ENCODE data around the gene HMG20B. TPM values are rescaled to one million over a fixed set of nuclear protein-coding genes. Genes with fewer than 3 reads are reported as not detected.
"Not testable (repeated sequence)": the region's sequence is repeated elsewhere in the genome, so short reads cannot be mapped to it uniquely, and the experiment has no call there.

HMG20B gene
- total RNA-seq, 1 donor from 2014 or later: 100 TPM

DNA sequence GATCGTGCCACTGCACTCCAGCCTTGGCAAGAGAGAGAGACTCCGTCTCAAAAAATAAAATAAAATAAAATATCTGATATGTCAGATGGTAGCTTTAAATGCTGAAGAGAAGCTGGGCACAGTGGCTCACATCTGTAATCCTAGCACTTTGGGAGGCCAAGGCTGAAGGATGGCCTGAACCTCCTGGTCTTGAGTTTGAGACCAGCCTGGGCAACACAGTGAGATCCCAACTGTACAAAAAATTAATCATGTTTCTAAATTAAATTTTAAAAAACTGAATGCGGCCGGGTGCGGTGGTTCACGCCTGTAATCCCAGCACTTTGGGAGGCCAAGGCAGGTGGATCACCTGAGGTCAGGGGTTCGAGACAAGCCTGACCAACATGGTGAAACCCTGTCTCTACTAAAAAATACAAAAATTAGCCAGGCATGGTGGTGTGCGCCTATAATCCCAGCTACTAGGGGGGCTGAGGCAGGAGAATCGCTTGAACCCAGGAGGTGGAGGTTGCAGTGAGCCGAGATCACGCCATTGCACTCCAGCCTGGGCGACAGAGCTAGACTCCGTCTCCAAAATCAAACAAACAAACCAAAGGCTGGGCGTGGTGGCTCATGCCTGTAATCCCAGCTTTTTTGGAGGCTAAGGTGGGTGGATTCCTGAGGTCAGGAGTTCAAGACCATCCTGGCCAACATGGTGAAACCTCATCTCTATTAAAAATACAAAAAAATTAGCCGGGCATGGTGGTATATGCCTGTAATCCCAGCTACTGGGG, 11.5 kb downstream of the HMG20B start:
- DNase-seq (ENCODE audit: low spot score): not testable (repeated sequence)

DNA sequence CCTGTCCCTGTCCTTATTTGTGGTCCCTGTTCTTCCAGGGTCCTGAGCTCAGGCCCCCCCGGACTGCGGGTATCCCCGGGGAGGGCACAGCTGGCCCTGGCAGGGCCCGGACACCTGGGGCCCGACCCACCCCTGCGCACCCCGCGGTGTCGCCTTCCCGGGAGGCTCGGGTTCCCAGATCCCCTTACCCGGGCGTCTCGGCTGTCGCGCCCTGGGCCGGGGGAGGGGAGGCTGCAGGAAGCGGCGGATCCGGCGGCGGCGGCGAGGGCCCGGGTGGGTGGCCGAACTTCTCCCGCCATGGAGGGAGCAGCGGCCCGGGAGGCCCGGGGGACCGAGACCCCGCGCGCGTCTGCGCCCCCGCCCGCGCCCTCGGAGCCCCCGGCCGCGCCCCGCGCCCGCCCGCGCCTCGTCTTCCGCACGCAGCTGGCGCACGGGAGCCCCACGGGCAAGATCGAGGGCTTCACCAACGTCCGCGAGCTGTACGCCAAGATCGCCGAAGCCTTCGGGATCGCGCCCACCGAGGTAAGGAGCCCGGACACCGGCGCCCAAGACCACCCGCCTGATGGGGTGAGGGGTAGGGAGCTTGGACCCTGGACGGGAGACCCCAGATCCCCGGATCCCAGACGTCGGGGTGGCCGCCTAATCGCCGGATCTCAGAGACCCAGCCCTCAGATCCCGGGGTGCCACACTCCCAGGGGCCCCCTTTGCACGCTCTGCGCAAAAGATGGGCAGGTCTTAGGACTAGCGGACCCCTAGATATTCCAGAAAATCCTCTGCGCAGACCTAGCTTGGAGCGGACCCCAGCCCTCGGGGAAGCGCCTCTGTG, 12.8 kb downstream of the HMG20B start, which contains the start of gene GIPC3:
Gene GIPC3, plus strand, starts transcription at position 178 of the 826 bp plus-strand sequence. Its CDS starts 120 bp downstream, at position 298.
- DNase-seq (ENCODE audit: low spot score): no peak

DNA sequence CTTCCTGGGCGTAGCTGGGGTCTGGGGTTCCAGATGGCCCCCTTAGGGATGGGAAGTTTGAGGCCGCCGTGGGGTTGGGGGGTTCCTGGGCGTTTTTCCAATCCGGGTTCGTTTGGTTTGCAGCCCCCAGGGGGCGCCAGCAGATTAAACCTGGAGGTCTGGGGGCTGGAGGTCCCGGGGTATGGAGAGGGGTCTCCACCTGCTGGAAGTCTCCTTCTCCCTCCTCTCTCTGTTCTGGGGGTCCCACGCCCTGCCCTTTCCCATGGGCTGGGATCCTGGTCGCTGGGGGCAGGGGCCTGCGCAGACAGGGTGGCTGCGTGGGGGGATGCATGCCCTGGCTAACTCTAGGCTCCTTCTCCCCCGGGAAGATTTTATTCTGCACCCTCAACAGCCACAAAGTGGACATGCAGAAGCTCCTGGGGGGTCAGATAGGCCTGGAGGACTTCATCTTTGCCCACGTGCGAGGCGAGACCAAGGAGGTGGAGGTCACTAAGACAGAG, 13.4 kb downstream of the HMG20B start:
- DNase-seq (ENCODE audit: low spot score): no peak

GRCh38 chr19:3586707-3587346, 14.1 kb downstream of the HMG20B start:
- DNase-seq (ENCODE audit: low spot score): no peak

GRCh38 chr19:3589439-3589838, 16.7 kb downstream of the HMG20B start:
- DNase-seq (ENCODE audit: low spot score): no peak

- no peak for DNase-seq (ENCODE audit: low spot score)
Measured at GRCh38 chr19:3589949-3590348, 17.2 kb downstream of the HMG20B start.

GRCh38 chr19:3590991-3591659, 18.4 kb downstream of the HMG20B start:
- no peak for DNase-seq (ENCODE audit: low spot score)

DNA sequence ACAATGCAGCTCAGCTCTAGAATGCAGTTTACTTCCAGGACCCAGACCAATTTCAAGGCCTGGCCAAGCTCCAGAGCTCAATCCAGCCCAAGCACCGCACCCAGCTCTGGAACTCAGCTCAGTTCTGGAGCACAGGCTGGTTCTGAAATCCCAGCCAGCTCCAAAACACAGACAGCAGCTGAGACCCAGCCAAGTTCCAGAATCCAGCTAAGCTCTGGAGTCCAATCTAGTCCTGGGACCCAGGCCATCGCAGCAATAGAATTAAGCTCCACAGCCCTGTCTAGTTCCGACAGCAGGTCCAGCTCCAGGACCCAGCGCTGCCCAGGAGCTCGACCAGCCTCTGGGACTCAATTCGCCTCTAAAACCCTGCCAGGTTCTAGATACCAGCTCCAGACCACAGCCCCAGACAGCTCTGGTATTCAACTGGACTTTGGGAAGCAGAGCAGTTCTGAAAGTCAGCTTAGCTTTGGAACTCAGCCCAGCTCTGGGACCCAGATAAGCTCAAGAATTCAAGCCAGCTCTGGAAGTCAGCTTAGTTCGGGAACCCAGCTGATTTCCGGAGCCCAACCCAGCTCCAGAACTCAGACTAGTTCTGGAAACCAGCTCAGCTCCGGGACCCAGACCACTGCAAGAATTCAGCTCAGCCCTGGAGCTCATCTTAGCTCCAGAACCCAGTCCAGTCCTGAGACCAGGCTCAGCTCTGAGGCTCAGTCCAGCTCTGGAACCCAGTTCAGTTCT, 19.3 kb downstream of the HMG20B start:
- no peak for DNase-seq (ENCODE audit: low spot score)

DNA sequence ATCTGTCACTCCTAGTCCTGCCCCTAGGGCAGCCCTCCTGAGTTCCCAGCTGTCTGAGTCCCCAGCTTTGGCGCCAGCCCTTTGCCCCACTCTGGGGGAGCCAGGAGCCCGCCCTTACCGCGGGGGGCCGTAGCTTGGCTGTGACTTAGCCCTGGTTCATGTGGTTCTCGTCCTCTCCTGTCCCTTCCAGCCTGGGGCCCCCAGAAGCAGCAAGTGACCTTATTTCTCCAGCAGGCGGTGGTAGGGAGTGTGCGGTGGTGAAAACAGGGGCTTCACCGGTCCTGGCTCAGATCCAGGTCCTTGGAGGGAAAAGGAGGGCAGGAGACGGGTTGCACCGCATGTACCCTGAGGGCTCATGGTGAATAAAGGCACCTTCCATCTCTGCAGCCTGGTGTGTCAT, 20.4 kb downstream of the HMG20B start:
- no peak for DNase-seq (ENCODE audit: low spot score)

- no peak for DNase-seq (ENCODE audit: low spot score)
Measured at GRCh38 chr19:3595521-3596061, 22.8 kb downstream of the HMG20B start.

DNA sequence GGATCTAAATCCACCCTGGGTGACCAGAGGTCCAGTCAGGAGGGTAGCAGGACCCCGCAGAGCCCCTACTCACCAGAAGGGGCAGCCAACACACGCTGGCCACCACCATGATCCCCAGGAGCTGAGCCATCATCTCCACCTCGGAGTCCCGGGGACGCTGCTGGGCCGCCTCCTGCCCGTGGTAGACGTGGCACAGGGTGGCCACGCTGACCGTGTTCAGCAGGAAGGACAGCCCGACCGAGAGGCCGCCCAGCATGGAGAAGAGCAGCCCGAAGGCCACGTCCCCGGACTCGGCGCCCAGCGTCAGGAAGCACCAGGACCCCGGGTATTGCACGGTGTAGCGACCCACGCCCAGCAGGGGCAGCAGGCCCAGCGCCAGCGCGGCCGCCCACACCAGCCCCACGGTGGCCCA, 27.0 kb downstream of the HMG20B start:
- DNase-seq (ENCODE audit: low spot score): no peak

DNA sequence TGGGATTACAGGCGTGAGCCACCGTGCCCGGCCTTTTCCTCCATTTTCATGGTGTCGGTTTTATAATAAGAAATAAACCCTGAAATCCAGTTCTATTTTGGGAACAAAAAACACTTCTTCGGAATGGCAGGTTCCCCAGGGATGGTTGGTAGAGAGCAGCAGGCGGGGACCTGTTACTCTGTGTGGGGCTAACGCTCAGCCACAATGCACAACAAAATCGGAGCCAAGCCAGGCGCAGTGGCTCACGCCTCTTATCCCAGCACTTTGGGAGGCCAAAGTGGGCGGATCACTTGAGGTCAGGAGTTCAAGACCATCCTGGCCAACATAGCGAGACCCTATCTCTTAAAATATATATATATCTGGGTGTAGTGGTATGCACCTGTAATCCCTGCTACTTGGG, 28.3 kb downstream of the HMG20B start:
- no peak for DNase-seq (ENCODE audit: low spot score)

DNA sequence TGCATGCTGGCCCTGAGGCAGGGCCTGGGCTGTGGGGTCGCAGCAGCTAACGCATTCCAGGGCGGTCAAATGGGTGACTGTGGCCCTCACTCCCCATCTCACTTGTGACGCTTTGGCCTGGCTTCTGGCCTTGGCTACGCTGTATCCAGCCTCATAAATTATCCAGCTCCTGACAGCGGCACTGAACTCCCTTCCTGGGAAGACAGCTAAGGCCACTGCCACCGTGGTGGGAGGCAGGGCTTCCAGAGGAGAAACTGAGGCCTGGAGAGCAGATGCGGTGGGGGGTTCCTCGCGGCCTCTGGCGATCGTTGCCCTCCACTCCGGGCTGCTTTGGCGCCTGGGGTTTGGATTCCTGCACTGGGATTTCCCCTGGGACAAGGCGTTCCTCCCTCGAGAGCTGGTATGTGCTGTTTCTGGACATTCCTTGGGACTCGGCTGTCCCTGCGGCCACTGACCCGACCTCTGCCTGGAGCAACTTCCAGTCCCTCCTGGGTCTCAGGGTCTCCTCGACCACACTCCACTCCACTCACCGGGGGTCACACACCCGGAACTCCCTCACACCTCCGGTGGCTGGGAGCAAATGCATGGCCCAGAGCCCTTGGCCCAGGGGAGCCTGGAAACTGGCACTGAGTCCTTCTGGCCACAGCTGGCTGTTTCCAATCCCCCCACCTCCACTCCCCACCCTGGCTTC, 30.5 kb downstream of the HMG20B start:
- no peak for DNase-seq (ENCODE audit: low spot score)

GRCh38 chr19:3604227-3604986, 31.7 kb downstream of the HMG20B start:
- DNase-seq (ENCODE audit: low spot score): no peak

DNA sequence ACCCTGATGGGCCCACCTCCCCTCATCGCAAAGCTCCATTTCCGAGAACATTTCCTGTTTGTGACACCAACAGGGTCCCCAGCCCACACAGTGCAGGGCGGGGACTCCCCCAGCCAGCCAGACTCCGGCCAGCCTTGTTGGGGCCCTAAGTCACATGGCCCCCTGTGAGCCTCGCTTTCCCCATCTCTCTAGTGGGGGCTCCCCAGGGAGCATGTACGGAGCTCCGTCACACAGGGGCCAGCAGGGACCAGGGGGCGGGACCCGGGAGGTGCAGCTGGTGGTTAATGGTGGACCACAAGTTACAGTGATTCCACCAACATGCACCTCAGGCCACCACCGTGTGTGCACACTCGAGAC, 32.2 kb downstream of the HMG20B start:
- DNase-seq (ENCODE audit: low spot score): no peak

- no peak for DNase-seq (ENCODE audit: low spot score)
Measured at GRCh38 chr19:3605361-3605760, 32.6 kb downstream of the HMG20B start.

DNA sequence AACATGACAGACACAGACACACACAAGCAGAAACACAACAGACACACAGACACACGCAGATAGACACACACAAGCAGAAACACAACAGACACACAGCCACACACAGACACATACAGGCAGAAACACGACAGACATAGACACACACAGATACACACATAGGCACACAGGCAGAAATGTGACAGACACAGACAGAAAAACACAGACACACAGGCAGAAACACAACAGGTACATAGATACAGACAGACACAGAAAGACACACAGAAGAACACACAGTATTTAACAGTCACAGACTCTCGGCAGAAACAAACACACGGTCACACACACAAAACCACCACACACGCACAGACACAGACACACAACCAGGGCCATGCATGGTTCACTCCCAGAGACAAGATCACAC, 33.0 kb downstream of the HMG20B start:
- no peak for DNase-seq (ENCODE audit: low spot score)

DNA sequence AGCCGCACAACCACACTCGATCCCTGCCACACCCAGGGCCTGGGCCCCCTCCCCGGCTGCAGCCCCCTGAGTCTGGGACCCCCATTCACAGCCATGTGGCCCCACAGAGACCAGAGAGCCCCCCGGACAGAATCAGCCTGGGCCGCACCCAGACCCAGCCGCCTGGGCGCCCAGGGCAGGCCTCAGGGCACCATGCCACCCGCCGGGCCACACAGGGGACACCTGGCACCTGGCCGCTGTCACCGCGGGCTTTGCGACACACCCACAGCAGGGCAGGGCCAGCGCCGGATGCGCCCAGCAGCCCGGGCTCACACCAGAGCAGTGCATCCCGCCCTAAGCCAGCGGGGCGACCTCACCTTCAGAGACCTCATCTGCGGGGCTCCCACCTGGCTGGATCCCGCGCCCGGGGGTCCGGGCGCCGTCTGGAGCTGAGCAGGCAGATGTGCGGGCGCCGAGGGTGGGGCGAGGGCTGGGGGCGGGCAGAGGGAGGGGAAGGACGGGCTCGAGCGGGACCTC, 33.5 kb downstream of the HMG20B start:
- peak; percentile 35 for DNase-seq (ENCODE audit: low spot score)

- DNase-seq (ENCODE audit: low spot score): peak; percentile 56
Measured at GRCh38 chr19:3606690-3607289, 34.0 kb downstream of the HMG20B start, which contains the start of gene TBXA2R. TSS of gene TBXA2R (minus strand) at chr19:3606875. CDS start at chr19:3600634, 6,241 bp downstream.

Measured in mucosa of gallbladder (tissue), 1 donor.